Lung microvascular endothelial cell (primary cell): ENCODE data around the gene ZDHHC24. TPM values are rescaled to one million over a fixed set of nuclear protein-coding genes. Genes with fewer than 3 reads are reported as not detected.

Source experiments
- DNase-seq, 2 donors: peaks; one replicate each; pipeline versions ENCODE4 v3.0.0 to v3.0.0-alpha.2; 2010; ENCODE audit warnings: low read depth in 2 of 2
- total RNA-seq: library from RNA; depleted of rRNA; stranded (reverse); fragments of >200 nt; gene quantifications from 2 replicates; pipeline ENCODE4 v1.2.1, GENCODE V29; 2014

Gene ZDHHC24
- total RNA-seq, 1 donor from 2014 or later: 20.8 TPM

- no peak for DNase-seq
Measured at GRCh38 chr11:66497206-66497605, 48.6 kb downstream of the ZDHHC24 start.

GRCh38 chr11:66495401-66495854, 50.4 kb downstream of the ZDHHC24 start:
- no peak for DNase-seq

- DNase-seq: no peak
Measured at GRCh38 chr11:66494935-66495334, 50.9 kb downstream of the ZDHHC24 start.

GRCh38 chr11:66494458-66494857, 51.4 kb downstream of the ZDHHC24 start:
- DNase-seq: no peak

DNA sequence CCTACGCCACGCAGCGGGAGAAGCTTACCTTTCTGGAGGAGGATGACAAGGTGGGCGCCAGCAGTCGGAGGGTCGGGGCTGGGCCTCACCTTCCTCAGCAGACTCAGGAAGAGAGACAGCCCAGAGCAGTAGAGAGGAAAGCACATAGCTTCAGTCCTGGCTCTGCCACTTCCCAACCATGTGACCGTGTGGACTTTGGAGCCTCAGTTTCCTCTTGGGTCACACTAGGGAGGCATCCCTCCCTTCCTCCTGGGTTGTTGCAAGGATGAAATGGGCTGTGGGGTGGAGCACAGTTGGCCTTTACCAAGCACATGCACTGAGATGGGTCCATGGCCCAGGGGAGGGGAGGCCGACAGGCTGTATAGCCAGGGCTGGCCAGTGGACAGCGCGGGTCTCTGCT, 52.7 kb downstream of the ZDHHC24 start:
- DNase-seq: no peak

DNA sequence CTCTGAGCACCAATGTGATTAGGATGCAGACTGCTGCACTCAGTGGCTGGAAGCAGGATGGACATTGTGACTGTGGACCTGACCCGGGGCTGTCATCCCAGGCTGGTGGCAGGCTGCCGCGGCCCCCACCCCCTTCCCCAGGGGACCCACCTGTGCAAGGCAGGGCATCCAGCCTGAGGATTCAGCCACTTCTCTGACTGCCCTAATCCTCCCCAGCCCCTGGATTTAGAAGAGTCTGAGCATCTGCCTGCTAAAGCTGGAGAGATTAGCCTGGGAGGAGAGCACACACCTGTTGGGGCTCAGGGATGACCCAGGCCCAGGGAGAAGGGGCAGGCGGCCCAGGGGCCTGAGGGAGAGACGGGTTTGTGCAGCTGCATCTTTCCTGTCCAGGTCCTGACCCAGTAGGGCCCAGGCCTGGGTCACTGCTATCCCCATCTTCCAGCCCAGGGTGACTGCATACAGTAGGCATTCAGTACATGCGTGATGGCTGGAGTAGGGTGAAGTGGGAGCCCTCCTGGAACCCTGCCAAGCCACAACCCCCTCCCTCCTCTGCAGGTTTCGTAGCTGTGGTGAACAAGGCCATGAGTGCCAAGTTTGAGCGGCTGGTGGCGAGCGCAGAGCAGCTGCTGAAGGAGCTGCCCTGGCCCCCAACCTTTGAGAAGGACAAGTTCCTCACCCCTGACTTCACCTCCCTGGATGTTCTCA, 53.5 kb downstream of the ZDHHC24 start:
- DNase-seq: no peak

DNA sequence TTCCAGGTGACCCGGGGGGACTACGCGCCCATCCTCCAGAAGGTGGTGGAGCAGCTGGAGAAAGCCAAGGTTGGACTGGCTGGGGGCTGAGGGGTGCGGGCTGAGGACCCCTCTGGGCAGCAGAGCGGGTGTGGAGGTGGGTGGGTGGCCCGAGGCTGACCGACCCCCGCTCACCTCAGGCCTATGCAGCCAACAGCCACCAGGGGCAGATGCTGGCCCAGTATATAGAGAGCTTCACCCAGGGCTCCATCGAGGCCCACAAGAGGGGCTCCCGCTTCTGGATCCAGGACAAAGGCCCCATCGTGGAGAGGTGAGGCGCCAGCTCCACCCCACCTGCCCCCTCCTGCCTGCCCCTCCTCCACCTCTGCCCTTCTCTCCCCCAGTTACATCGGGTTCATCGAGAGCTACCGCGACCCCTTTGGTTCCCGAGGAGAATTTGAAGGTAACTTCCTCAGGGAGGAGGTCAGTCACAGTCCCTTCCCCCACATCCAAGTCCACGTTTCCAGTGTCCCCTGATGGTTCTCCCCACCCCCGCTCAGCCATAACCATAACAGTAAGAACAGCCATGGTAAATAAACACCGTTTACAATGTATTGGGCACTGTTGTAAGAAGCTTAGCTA, 54.4 kb downstream of the ZDHHC24 start:
- no peak for DNase-seq

DNA sequence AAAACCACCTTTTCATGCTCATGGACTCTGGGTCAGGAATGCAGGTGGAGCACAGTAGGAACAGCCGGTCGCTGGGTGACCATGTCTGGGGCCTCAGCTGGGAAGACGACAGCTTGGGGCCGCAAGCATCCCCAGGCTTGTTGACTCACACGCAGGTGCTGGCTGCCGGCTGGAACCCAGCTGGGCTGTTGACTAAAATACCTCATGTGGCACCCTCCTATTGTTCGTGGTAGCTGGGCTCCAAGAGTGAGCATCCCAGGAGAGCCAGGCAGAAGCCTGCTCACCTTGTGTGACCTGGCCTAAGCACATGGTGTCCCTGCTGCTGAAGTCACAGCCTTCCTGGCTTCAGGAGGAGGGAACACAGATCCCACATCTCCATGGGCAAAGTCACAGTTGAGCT, 56.2 kb downstream of the ZDHHC24 start:
- DNase-seq: no peak

DNA sequence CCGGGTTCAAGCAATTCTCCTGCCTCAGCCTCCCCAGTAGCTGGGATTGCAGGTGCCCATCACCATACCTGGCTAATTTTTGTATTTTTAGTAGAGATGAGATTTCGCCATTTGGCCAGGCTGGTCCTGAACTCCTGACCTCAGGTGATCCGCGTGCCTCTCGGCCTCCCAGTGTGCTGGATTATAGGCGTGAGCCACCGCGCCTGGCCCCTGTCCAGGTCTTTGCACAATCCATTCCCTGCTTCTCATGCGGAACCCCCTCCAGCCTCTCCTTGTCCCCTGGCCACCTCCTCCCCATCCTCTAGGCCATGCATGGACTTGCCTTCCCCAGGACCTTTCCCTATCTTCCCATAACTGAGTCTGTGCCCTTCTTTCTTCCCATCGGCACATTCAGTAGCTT, 56.9 kb downstream of the ZDHHC24 start:
- no peak for DNase-seq

DNA sequence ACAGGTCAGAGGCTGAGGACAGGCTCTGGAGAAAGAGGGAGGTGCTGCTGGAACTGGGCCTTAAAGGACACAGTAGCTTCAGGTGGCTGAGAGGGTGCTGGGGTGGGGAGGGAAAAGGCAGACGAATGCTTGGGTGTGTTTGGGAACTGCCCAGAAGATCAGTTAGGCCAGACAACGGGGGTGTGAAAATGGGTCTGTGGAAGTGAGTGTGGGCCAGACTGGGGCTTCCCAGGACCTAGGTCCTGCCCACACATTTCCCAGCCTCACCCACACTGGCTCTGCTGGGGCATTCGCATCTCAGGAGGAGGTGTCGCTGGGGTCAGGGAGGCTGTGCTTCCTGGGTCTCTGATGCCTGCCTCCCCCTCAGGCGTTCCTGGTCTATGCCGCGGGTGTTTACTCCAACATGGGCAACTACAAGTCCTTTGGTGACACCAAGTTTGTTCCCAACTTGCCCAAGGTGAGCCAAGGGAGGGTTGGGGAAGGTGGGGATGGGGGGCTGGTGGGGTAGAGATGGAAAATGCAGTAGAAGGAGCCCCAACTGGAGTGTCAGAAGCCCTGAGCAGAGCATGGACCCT, 61.0 kb downstream of the ZDHHC24 start:
- DNase-seq: no peak

- DNase-seq: peak; percentile 97 to 98
Measured at GRCh38 chr11:66480117-66480938, 65.5 kb downstream of the ZDHHC24 start, which contains the start of gene DPP3. Gene DPP3 (plus strand): TSS chr11:66480434. CDS start chr11:66482201, 1,767 bp downstream.

DNA sequence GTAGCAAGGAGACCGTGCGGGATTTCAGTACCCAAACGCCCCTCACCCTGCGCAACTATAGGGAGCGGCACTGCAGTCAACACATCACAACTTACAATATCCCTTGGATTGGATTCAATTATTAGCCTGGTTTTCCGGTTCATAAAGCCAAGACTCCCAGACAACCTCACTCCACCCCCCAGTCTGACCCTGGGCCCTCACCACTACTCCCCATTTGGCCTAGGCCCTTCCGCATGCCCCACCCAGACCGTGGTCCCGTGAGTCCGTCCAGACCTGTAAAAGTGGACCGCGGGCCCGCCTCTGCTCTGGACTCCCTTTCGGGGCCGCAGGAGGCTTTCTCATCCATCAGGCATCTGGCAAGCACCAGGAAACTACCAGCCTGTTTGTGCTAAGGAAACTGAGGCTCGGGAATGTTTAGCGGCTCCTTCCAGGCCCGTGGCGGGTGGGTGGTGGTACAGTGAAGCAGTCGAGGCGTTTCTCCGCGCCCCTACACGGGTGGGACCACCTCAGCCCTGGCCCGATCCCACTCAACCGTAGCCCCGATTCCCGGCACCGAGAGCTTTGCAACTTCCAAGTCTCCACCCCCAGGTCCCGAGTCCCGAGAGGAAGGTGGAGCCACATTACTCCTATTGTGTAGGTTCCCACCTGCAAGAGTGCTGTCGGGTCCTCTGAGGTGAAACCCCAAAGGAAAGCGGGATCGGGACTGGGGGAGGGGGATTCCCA, 66.3 kb downstream of the ZDHHC24 start:
- DNase-seq: peak; percentile 28 to 37

DNA sequence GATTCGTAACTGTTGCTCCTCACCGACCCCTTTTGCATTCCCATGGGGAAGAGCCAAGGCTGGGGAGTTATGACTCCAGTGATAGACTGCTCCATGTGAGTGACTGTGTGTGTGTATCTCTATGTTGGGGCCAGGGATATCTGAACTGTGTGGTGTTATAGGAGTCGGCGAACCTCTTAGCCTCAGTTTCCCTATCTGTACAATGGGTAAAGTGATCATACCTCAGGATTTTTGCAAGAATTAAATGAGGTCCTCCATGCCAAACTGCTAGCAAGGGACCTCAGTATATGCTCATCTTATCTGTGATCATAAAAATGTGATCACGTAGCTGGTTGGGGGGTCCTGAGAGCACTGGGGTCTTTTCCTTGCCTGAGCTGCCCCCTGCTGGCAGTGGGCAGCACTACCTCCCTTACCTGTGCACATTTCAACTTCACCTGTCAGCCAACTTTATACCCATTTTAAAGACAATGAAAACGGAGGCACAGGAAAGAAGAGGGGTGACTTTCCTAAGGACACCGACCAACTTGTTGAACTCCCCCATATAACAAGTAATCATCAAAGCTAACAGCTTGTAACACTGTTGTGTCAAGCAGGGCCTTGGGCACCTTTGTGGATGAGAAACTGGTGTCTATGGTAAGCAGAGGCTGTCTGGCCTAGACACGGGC, 67.0 kb downstream of the ZDHHC24 start:
- peak in 1 of 2 donors; percentile 46 for DNase-seq

DNA sequence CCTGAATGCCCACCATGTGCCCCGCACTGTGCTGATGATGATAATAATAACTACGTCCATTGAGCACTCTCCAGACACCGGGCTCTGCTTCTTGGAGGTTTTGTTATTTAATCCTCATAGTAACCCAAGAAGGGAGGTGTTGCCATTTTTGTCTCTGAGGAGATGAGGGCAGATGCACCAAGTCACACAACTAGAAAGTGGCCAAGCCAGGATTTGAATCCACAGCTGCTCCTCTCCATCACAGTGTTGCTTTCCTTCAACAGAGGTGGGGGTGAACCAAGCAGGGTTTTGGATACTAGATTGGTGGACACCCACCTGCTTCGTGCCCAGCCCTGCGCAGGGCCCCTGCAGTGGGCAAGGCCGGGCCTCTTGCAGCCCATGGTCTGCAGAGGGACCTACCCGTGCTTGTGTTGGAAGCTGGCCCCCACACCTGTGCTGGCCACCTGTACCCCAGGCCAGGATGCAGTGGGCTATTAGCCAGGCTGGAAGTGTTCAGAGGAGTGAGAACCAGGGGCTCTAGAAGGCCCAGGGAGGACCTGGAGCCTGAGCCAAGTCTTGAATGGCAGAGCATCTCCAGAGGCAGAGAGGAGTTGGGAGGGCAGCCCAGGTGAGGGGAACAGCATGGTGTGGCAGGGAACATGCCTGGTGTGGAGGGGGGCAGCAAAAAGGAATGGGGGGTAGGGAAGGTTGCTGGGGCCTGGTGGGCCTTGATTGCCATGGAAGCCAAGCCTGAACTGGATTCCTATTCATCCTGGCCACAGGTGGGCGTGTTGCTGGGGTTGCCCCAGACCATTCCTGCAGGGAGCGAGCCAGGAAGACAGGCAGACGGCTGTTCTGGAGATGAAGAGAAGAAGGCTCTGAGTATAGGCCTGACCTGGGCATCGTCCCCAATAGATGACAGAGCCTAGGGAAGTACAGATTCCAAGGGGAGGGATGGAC, 68.3 kb downstream of the ZDHHC24 start:
- no peak for DNase-seq

DNA sequence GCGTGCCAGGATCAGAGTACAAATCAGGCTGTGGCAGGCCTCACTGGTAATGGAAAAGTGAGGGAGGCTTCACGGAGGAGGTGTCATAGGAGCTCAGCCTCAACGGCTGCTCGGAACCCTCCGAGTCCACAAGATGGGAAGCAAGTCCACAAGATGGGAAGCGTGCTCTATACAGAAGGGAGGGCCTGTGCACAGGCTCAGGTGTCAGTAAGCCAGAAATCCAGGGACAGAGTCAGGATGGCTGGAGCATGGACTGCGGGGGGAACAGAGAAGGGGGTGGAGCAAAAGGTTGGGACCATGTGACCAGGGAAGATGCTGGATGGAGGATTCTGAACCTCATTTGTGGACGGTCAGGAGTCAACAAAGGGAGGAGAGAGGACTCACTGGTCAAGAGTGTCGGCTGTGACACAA, 69.0 kb downstream of the ZDHHC24 start:
- DNase-seq: no peak

GRCh38 chr11:66476173-66476840, 69.5 kb downstream of the ZDHHC24 start:
- no peak for DNase-seq

- DNase-seq: no peak
Measured at GRCh38 chr11:66475349-66476172, 70.3 kb downstream of the ZDHHC24 start.
